HG02798 (cell line): ENCODE results near the gene ZBTB8OS.
A peak's percentile ranks its signal among the peaks of the same experiment; 100 is the strongest.
"Not testable (repeated sequence)": the region's sequence is repeated elsewhere in the genome, so short reads cannot be mapped to it uniquely, and the experiment has no call there.

Experiments
- ATAC-seq: cut with Tn5 transposase; IDR thresholded peaks from one replicate; pipeline ENCODE4 v1.9.1; 2021; ENCODE audit warnings: mild to moderate bottlenecking; ENCODE audit not compliant: unreplicated experiment, poor library complexity

Gene ZBTB8OS

DNA sequence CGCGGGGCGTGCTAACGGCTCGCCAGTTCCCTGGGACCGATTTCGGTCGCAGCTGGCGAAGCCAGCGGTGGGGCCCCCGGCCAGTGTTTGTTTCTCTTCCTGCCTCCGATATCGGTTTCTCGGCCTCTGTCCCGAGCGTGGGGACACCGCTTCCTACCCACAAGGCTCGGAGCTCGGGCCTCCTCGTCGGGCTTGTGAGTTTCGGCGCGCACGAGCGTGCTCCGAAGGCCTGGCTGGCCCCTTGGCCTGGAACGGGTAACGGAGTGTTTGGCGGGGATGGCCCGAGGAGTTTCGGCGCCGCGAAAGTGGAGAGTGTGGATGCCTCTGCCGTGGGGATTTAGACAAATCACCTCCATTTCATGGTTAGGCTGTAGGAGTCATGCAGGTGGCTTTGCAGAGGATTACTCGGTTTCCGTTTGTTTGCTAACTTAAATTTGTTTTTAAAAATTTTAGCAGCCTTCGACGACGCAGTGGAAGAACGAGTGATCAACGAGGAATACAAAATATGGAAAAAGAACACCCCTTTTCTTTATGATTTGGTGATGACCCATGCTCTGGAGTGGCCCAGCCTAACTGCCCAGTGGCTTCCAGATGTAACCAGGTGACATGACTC, 1.2 kb upstream of the ZBTB8OS start:
- ATAC-seq = no peak

DNA sequence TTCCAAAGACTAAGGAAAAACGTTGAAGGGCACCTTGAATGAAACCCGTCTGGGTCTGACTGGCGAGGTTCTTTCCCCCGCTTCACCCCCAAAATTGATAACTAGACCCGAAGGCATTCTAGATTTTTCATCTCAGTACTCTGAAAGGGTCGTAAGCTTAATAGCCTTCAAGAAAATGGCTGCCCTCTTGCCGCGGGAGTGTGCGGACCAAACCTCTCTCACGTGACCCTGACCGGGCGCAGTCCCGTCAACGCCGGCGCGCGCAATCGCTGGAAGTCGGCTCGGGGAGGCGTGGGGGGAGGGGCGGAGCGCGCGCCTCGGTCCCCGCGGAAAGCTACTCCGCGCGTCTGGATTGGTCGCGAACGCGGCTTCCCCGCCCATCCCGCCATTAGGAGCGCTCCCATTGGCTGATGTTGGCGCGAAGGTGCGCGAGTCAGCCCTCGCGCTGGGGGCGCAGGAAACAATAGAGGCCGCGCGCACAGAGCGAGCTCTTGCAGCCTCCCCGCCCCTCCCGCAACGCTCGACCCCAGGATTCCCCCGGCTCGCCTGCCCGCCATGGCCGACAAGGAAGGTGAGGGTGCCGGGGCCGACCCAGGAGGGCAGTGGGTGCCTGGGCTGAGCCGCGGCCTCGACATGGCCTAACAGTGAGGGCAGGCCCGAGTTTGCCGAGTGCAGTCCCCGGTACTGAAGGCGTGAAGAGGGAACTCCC, 556 bp upstream of the ZBTB8OS start, which contains the start of gene RBBP4:
Gene RBBP4, plus strand, starts transcription at position 457 of the 709 bp plus-strand sequence. Its CDS starts 99 bp downstream, at position 556.
- peak; percentile 91 for ATAC-seq

DNA sequence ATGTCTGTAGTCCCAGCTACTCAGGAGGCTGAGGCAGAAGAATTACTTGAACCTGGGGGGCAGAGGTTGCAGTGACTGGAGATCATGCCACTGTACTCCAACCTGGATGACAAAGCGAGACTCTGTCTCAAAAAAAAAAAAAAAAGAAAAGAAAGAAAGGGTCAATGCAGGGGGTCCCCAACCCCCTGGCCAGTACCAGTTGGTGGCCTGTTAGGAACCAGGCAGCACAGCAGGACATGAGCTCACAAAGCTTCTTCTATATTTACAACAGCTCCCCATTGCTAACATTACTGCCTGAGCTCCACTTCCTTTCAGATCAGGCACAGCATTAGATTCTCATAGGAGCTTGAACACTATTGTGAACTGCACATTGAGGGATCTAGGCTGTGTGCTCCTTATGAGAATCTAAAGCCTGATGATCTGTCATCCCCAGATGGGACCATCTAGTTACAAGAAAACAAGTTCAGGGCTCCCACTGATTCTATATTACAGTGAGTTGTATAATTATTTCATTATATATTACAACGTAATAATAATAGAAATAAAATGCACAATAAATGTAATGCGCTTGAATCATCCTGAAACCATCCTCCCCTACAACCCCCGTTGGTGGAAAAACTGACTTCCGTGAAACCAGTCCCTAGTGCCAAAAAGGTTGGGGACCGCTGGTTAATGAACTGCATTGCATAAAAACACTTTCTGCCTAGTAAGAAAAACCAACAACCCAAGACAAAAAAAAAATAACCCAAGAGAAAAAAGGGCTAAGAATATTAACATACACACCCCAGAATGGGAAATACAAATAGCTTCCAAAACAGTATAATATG, 2.8 kb downstream of the ZBTB8OS start:
- no peak for ATAC-seq

DNA sequence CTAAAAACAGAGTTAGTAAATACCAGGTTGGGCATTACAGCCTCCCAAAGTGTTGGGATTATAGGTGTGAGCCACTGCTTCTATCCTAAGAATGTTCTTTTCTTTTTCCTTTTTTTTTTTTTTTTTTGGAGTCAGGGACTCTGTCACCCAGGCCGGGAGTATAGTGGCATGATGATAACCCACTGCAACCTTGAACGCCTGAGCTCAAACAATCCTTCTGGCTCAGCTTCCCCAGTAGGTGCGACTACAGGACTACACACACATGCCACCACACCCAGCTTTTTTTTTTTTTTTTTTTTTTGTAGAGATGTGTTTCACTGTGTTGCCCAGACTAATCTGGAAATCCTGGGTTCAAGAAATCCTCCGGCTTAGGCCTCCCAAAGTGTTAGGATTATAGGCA, 5.9 kb downstream of the ZBTB8OS start:
- no peak for ATAC-seq

DNA sequence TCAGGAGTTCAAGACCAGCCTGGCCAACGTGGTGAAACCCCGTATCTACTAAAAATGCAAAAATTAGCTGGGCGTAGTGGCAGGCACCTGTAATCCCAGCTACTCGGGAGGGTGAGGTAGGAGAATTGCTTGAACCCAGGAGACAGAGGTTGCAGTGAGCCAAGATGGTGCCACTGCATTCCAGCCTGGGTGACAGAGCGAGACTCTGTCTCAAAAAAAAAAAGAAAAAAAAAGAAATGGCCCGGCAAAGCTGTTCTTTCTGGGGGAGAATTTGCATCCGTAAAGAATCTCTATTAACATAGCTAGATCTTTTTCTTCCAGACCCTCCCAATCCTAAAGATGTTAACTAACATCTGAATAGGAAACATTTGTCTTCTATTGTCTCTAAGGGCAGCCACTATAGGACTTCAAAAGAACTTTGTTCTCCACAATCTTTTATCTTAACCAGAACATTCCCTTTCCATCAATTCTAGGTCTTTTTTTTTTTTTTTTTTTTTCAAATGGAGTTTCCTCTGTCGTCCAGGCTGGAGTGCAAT, 8.0 kb downstream of the ZBTB8OS start:
- ATAC-seq = not testable (repeated sequence)

DNA sequence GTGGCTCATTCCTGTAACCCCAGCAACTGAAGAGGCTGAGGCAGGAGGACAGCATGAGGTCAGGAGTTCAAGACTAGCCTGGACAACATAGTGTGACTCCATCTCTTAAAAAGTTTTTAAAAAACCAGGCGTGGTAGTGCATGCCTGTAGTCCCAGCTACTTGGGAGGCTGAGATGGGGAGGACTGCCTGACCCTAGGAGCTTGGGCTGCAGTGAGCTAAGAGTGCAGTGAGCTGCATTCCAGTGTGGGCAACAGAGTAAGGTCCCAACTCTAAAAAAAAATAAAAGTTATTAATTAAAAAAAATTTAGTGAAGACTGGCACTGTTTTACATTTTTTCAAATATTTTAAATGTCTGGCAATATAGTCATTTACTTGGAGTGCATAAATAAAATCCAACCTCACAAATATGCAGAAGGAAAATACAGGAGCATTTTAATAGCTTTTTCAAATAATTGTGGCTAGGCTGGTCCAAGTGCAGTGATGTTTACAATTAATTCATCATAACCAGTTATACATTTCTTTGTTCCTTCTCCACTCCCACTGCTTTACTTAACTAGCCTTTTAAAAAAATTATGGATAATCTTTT, 10.8 kb downstream of the ZBTB8OS start:
- no peak for ATAC-seq

DNA sequence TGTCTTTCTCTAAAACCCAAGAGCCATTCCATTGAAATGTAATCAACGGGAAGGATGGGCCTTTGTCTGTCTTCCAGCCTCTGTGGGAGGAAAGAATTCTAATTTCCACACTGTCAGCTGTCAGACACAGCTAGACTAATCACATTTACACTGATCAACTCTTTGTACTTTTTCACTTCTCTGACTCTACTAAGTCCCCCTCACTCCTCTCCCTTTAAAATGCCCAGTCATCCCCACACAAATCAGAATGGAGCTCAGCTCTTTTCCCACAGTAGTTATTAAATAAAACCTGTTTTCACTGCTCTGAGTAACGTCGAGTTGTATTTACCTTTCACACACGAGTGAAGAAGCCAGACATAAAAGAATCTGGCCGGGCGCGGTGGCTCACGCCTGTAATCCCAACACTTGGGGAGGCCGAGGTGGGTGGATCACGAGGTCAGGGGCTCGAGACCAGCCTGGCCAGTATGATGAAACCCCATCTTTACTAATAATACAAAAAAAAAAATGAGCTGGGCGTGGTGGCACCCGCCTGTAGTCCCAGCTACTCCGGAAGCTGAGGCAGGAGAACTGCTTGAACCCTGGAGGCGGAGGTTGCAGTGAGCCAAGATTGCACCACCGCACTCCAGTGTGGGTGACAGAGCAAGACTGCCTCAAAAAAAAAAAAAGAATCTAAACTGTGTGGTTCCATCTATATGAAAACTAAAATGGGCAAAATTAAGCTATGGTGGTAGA, 13.3 kb downstream of the ZBTB8OS start:
- ATAC-seq = no peak

DNA sequence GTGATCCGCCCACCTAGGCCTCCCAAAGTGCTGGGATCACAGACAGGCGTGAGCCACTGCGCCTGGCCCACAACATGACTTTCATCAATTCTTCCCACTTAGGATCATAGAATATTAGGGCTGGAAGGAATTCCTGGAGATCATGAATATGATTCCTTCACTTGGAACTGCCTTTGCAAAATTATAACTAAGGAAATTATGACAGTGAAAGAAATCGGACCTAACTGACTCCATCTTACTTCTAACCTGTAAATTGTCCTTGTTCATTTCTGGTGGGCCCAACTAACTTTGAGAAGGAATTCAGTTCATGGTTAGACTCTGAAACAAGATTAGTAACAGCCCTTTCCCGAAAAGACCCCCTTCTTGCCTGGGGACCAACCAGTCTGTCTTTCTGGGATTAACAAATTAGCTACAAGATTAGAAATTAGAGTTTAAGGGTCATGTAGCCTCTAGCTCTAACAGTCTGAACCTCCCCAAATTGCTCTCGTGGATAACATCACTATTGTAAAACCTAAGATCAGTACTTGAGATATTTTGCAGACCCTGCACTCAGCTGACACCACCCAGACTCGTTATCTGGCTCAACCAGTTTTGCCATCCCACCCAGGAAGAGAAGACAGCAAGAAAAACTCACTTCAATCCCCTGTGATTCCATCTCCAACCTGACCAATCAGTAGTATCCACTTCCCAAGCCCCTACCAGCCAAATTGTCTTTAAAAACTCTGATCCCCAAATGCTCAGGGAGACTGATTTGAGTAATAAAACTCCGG, 14.7 kb downstream of the ZBTB8OS start:
- no peak for ATAC-seq

DNA sequence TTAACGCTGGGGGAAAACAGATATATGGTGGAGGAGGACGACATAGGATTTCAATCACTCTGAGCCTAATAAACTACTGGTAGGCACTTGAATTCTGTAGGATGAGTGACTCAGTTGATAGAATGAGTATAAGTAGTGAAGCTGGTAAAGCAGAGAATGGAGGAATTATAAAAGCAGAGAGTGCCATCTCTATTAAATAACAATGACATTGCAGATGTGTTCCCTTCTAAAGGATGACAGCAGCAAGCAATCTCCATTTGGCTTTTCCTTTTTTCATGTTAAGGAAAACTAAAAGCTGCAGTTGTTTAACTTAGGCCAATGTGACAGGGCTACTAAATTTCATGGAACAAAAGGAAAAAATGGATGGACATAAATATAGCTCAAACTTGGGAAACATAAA, 17.5 kb downstream of the ZBTB8OS start:
- no peak for ATAC-seq

DNA sequence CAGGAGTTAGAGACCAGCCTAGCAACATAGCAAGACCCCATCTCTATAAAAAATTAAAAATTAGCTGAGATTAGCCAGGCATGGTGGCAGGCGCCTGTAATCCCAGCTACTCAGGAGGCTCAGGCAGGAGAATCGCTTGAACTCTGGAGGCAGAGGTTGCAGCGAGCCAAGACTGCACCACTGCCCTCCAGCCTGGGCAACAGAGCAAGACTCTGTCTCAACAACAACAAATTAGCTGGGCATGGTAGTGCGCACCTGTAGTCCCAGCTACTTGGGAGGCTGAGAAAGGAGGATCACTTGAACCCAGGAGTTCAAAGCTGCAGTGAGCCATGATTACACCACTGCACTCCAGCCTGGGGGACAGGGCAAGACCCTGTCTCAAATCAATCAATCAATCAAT, 20.2 kb downstream of the ZBTB8OS start:
- ATAC-seq = not testable (repeated sequence)

DNA sequence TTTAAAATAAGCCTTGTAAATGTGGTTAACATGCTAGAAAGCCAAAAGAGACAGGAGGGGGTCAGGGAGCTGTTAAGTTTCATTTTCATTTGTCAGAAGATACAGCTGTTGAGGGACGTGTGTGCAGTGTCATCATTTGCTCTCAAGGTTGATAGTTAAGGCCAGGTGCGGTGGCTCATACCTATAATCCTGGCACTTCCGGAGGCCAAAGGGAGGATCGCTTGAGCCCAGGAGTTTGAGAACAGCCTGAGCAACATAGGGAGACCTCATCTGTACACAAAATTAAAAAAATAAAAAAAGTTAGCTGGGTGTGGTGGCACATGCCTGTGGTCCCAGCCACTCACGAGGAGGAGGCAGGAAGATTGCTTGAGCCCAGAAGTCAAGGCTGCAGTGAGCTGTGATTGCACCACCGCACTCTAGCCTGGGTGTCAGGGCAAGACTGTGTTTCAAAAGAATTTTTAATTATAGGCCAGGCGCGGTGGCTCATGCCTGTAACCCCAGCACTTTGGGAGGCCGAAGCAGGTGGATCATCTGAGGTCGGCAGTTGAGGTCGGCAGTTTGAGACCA, 22.7 kb downstream of the ZBTB8OS start:
- ATAC-seq = peak; percentile 77

DNA sequence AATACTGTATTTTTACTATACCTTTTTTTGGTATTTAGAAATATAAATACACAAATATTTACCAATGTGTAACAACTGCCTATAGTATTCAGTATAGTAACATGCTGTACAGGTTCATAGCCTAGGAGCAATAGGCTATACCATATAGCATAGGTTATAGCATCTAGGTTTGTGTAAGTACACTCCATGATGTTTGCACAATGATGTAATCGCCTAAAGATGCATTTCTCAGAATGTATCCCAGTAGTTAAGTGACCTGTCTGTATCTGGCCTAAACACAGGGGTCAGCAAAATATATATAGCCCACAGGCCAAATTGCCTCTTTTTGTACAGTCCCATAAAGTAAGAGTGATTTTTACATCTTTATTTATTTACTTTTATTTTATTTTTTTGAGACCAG, 24.2 kb downstream of the ZBTB8OS start:
- no peak for ATAC-seq

DNA sequence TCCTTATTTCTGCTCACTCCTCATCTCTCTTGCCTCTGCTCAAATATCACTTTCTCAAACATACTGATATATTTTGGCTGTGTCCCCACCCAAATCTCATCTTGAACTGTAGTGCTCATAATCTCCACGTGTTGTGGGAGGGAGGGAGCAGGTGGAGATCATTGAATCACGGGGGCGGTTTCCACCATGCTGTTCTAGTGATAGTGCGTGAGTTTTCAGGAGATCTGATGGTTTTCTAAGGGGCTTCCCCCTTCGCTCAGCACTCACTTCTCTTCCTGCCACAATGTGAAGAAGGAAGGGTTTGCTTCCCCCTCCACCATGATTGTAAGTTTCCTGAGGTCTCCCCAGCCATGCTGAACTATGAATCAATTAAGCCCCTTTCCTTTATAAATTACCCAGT, 26.6 kb downstream of the ZBTB8OS start:
- ATAC-seq = no peak

DNA sequence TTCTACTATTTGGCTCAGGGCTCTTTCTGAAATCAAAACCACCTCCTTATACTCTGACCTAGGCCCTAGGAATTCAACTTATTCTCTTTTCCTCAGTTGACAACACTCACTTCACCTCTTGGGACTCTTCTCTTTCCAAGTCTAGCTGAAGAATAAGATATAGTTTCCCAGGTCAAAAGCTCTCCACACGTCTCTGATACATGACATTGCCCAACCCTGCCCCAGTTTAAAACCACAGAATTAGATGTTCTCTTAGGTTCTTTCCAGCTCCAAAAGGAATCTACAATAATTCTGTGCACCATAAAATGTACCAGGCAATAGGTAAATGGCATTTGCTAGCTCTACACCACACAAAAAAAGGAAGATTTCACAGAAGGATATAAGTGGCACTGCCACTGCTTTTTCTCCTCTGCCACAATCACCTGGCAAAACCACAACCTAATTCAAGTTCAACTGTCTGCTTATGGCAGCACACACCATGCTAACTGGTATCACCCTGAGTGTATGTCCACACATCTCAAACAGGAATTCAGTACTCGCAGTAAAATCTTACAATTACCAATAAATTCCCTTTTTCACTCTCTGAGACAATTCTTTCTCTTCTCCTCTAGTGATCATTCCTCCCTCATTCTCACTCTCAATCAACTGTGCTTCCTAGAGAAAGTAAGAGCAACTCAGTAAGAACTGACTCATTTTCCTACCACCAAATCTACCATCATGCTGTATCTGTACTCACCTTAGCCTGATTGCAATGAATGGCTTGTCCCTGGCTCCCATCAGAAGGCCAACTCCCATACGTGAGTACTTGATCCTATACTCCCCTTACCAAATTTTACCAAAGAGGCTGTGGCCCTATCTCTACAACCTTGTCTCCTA, 27.3 kb downstream of the ZBTB8OS start:
- no peak for ATAC-seq

DNA sequence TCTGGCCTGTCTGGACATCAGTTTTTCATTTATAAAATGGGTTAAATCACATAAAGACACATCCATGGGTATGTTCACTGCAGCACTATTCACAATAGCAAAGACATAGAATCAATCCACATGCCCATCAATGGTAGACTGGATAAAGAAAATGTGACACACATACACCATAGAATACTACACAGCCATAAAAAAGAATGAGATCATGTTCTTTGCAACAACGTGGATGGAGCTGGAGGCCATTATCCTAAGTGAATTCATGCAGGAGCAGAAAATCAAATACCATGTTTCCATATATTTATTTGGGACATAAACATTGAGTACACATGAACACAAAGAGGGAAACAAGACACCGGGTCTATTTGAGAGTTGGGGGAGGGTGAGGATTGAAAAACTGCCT, 28.1 kb downstream of the ZBTB8OS start:
- ATAC-seq = no peak

DNA sequence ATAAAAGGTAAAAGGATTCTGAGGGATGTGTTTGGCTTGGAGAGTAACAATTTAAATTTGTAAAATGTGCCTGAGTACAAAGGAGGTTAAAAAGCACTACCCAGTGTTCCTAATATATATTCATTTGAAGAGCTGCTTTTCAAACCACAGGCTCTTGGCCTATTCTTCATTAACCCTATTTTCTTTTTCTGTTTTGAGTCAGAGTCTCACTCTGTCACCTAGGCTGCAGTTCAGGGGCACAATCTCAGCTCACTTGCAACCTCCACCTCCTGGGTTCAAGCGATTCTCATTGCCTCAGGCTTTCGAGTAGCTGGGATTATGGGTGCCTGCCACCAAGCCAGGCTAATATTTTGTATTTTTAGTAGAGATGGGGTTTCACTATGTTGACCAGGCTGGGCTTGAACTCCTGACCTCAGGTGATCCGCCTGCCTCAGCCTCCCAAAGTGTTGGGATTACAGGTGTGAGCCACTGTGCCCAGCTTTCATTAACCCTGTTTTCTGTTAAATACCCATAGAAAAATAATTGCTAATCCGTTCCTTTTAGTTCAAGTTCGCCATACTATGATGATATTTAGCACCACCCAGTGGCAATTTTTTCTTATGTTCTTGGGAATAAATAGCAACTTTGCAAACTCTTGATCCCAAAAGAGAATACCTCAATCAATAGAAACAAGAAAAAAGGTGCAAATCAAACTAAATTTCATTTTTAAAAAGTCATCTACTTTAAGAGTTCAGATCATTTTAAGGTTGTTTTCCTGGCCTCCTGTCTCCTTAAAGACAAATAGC, 30.5 kb downstream of the ZBTB8OS start:
- ATAC-seq = peak; percentile 71

DNA sequence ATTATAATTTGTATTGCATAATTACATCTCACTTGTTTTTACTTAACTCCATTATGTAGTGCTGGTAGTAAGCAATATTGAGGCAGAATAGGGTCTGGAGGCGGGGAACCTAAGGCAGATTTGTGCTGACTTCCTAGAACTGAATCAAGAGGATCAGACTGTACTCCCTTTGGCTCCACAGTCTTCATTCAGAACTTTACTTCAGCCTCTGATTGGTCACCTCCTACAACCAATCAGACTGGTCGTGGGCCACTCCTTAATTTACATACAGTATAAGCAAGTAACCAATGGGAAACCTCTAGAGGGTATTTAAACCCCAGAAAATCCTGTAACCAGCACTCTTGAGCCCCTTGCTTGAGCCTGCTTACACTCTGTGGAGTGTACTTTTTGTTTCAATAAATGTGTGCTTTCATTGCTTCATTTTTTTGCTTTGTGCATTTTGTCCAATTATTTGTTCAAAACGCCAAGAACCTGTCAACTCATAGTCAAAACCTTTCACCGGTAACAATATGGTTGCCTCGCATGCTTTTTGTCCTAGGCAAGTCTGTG, 31.6 kb downstream of the ZBTB8OS start:
- ATAC-seq = no peak
